Fibroblast of lung (primary cell): ENCODE data around the gene ZDHHC3.
A peak's percentile ranks its signal among the peaks of the same experiment; 100 is the strongest.

Source experiments
- CTCF ChIP-seq, 2 donors: IDR thresholded peaks in 1 of 2; conservative IDR thresholded peaks in 1 of 2; 1 replicate in 1 of 2; 2 replicates in 1 of 2; pipeline ENCODE4 v1.5.1; 2011 to 2012; ENCODE audit warnings: low read length in 2 of 2, control low read depth in 1 of 2, inconsistent platforms in 1 of 2, low read depth in 1 of 2, mild to moderate bottlenecking in 1 of 2
- EZH2 ChIP-seq: IDR thresholded peaks from 2 replicates; pipeline ENCODE4 v1.5.1; 2012; ENCODE audit warnings: low read length, control low read depth, mild to moderate bottlenecking; ENCODE audit errors: missing control alignments

DNA sequence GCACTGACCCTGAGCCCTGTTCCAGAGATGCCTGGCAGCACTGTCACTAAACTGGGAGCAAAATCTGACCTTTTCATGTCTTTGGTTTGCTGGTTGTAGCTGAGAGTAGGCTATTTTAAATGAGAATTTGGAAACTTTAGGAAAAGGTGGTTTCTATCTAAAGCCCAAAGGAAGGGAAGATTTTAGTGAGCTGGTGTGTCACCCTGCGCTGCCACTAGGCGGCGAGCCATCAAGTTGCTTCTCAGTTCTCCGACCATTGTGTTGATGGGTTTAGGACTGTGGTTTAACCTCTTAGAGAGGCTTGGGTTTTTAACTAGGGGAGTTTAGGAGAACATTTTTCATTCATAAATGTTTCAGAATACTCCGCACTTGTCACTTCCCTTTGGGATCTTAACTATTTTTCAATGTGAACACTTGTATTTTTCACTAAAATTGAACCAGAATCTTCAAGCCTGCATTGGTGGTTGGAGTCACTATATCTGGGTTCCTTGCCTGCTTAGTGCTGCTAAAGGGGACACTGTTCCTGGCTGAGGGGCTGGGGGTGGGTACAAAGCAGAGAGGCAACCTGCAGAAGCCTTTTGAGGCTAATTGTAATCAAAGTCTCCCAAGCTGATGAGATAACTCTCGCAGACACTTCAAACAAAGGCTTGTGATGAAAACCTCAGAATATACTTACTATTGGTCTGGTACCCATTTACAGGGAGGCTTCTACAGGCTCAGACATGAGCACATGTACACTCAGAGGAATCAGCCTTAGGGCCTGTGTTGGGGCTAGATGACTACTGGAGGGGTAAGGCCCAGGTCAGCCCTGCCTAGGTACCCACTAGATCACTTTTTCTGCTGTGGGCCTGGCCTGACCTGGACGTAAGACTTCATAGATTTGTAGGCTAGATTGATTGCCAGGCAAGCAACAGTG, 16.8 kb upstream of the ZDHHC3 start:
- peak; percentile 54 to 77 for TF ChIP-seq CTCF (conservative IDR thresholded peaks at IDR 0.05 in 1 of 2, IDR thresholded peaks at IDR 0.05 in 1 of 2; ENCODE audit: low read depth in 1 of 2, low read length in 2 of 2)
- no peak for TF ChIP-seq EZH2
